SK-N-SH treated with all-trans-retinoic acid at 6 μM for 48 hours (cell line): ENCODE measurements around the gene AIG1.

Source experiments
- ATAC-seq: fragments of 200-7000 bp; cut with Tn5 transposase; 3 replicates; pipeline ENCODE4 v1.9.1; 2020; ENCODE audit warnings: mild to moderate bottlenecking, moderate library complexity
- ARNTL ChIP-seq: fragments of 450-650 bp; formaldehyde crosslinking; IDR thresholded peaks from 2 replicates; pipeline ENCODE4 v1.5.0; 2020; ENCODE audit warnings: low read depth, mild to moderate bottlenecking, moderate library complexity, borderline replicate concordance
- BACH2 ChIP-seq: fragments of 250-450 bp; sonication (Bioruptor Pico); IDR thresholded peaks from 2 replicates; pipeline ENCODE4 v1.9.0; 2021; ENCODE audit warnings: mild to moderate bottlenecking, borderline replicate concordance
- CREB5 ChIP-seq: fragments of 250-450 bp; sonication (Bioruptor Pico); IDR thresholded peaks from 2 replicates; pipeline ENCODE4 v1.5.1; 2020; ENCODE audit warnings: low read depth, mild to moderate bottlenecking, moderate library complexity
- CSDC2 ChIP-seq: fragments of 250-450 bp; sonication (Bioruptor Pico); IDR thresholded peaks from 2 replicates; pipeline ENCODE4 v1.5.0; 2020; ENCODE audit warnings: mild to moderate bottlenecking, moderate library complexity
- ESRRG ChIP-seq: fragments of 250-450 bp; sonication (Bioruptor Pico); IDR thresholded peaks from 2 replicates; pipeline ENCODE4 v1.6.1; 2021; ENCODE audit warnings: mild to moderate bottlenecking
- GLIS3 ChIP-seq: fragments of 250-450 bp; sonication (Bioruptor Pico); IDR thresholded peaks from 2 replicates; pipeline ENCODE4 v1.5.0; 2020; ENCODE audit warnings: mild to moderate bottlenecking, moderate library complexity
- ISL1 ChIP-seq: fragments of 250-450 bp; sonication (Bioruptor Pico); IDR thresholded peaks from 2 replicates; pipeline ENCODE4 v2.1.2; 2022; ENCODE audit warnings: mild to moderate bottlenecking, moderate library complexity
- OSR1 ChIP-seq: fragments of 250-450 bp; sonication (Bioruptor Pico); IDR thresholded peaks from 2 replicates; pipeline ENCODE4 v1.8.0; 2022; ENCODE audit warnings: moderate library complexity, mild to moderate bottlenecking, inconsistent platforms
- PPARA ChIP-seq: fragments of 250-450 bp; sonication (Bioruptor Pico); IDR thresholded peaks from 2 replicates; pipeline ENCODE4 v1.5.0; 2020; ENCODE audit warnings: mild to moderate bottlenecking, borderline replicate concordance
- RARB ChIP-seq: fragments of 250-450 bp; sonication (Bioruptor Pico); IDR thresholded peaks from 2 replicates; pipeline ENCODE4 v1.8.0; 2021; ENCODE audit warnings: mild to moderate bottlenecking, moderate library complexity
- SNAI2 ChIP-seq: fragments of 250-450 bp; sonication (Bioruptor Pico); IDR thresholded peaks from 2 replicates; pipeline ENCODE4 v1.5.0; 2020; ENCODE audit warnings: mild to moderate bottlenecking, moderate library complexity
- TCF4 ChIP-seq: fragments of 250-450 bp; sonication (Bioruptor Pico); IDR thresholded peaks from 2 replicates; pipeline ENCODE4 v1.8.0; 2021; ENCODE audit warnings: mild to moderate bottlenecking, moderate library complexity, borderline replicate concordance
- TOX ChIP-seq: fragments of 250-450 bp; sonication (Bioruptor Pico); IDR thresholded peaks from 2 replicates; pipeline ENCODE4 v1.8.0; 2021; ENCODE audit warnings: mild to moderate bottlenecking, moderate library complexity, borderline replicate concordance
- TSHZ2 ChIP-seq: fragments of 250-450 bp; sonication (Bioruptor Pico); IDR thresholded peaks from 2 replicates; pipeline ENCODE4 v1.5.0; 2020; ENCODE audit warnings: mild to moderate bottlenecking, moderate library complexity
- ZC3H10 ChIP-seq: fragments of 250-450 bp; sonication (Bioruptor Pico); IDR thresholded peaks from 2 replicates; pipeline ENCODE4 v1.5.1; 2021; ENCODE audit warnings: mild to moderate bottlenecking, moderate library complexity
- ZFP3 ChIP-seq: fragments of 250-450 bp; sonication (Bioruptor Pico); IDR thresholded peaks from 2 replicates; pipeline ENCODE4 v1.5.0; 2020; ENCODE audit warnings: mild to moderate bottlenecking, moderate library complexity
- ZFP30 ChIP-seq: fragments of 450-650 bp; formaldehyde crosslinking; IDR thresholded peaks from 2 replicates; pipeline ENCODE4 v1.5.0; 2022; ENCODE audit warnings: mild to moderate bottlenecking, moderate library complexity
- ZNF70 ChIP-seq: fragments of 450-650 bp; formaldehyde crosslinking; IDR thresholded peaks from 2 replicates; pipeline ENCODE4 v1.5.0; 2020; ENCODE audit warnings: mild to moderate bottlenecking, moderate library complexity
- ZNF8 ChIP-seq: fragments of 450-650 bp; formaldehyde crosslinking; IDR thresholded peaks from 2 replicates; pipeline ENCODE4 v1.5.0; 2020; ENCODE audit warnings: mild to moderate bottlenecking, moderate library complexity
- TF ChIP-seq, protein P1 (sequence below): fragments of 250-450 bp; sonication (Bioruptor Pico); IDR thresholded peaks from 2 replicates; pipeline ENCODE4 v1.8.0; 2020; ENCODE audit warnings: mild to moderate bottlenecking, moderate library complexity, borderline replicate concordance
- TF ChIP-seq, protein P2 (sequence below): fragments of 250-450 bp; sonication (Bioruptor Pico); IDR thresholded peaks from 2 replicates; pipeline ENCODE4 v1.5.1; 2021; ENCODE audit warnings: mild to moderate bottlenecking, moderate library complexity
- TF ChIP-seq, protein P3 (sequence below): fragments of 250-450 bp; sonication (Bioruptor Pico); IDR thresholded peaks from 2 replicates; pipeline ENCODE4 v1.8.0; 2021; ENCODE audit warnings: low read depth, mild to moderate bottlenecking, moderate library complexity, borderline replicate concordance

Gene AIG1

DNA sequence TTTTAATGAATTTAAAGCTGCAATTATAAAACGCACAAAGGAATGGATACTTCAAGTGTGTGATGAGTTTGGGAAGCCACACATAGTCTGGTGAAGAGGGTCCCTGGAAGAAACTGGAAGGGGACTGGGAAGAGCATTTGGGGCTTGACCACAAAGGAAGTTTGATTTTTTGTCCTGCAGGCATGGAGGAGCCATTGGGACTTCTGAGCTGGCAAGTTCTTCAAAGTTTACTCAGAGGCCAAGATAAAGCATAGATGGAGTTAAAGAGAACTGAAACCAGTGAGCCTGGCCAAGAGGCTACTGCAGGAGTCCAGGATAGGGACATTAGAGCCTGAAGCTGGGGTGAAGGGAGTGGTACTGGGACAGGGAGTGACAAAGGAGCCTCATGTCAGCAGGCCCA lies 95.0 kb downstream of the AIG1 start (continued):
- TF ChIP-seq BACH2 (CRISPR knock-in tag) (no peak), ZNF70 (CRISPR knock-in tag) (no peak)
- TF ChIP-seq, protein P1, sequence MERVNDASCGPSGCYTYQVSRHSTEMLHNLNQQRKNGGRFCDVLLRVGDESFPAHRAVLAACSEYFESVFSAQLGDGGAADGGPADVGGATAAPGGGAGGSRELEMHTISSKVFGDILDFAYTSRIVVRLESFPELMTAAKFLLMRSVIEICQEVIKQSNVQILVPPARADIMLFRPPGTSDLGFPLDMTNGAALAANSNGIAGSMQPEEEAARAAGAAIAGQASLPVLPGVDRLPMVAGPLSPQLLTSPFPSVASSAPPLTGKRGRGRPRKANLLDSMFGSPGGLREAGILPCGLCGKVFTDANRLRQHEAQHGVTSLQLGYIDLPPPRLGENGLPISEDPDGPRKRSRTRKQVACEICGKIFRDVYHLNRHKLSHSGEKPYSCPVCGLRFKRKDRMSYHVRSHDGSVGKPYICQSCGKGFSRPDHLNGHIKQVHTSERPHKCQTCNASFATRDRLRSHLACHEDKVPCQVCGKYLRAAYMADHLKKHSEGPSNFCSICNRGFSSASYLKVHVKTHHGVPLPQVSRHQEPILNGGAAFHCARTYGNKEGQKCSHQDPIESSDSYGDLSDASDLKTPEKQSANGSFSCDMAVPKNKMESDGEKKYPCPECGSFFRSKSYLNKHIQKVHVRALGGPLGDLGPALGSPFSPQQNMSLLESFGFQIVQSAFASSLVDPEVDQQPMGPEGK (CRISPR knock-in tag), result no peak

DNA sequence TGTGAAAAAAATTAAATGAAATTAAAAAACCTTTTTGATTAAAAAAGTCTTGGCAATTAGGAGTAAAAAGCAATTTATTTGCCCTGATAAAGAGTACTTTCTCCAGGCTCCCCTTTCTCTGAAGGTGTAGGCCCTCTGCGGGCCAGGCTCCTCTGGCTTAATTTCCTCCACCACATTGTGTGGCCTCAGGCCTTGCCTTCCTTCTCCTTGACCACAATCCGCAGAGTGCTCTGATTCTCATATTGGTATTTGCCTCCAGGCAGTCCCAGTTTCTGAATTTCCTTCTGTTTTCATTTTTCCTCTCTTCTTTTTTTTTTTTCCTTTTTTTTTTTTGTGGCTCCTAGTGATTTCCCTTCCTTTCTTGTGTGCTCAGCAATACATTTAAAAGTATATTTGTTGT lies 96.4 kb downstream of the AIG1 start:
- ATAC-seq, result no peak
- TF ChIP-seq TOX (CRISPR knock-in tag) (no peak), ZFP30 (CRISPR knock-in tag) (no peak), CREB5 (no peak), CSDC2 (CRISPR knock-in tag) (no peak), TCF4 (CRISPR knock-in tag) (no peak), SNAI2 (no peak), TSHZ2 (no peak), ZNF8 (no peak), GLIS3 (CRISPR knock-in tag) (no peak), BACH2 (CRISPR knock-in tag) (no peak), ZC3H10 (no peak), ISL1 (CRISPR knock-in tag) (no peak), ESRRG (CRISPR knock-in tag) (no peak), RARB (CRISPR knock-in tag) (no peak), OSR1 (CRISPR knock-in tag) (no peak), ARNTL (CRISPR knock-in tag) (no peak), ZFP3 (CRISPR knock-in tag) (no peak)
- TF ChIP-seq, protein P1 (CRISPR knock-in tag), result no peak
- TF ChIP-seq, protein P2, sequence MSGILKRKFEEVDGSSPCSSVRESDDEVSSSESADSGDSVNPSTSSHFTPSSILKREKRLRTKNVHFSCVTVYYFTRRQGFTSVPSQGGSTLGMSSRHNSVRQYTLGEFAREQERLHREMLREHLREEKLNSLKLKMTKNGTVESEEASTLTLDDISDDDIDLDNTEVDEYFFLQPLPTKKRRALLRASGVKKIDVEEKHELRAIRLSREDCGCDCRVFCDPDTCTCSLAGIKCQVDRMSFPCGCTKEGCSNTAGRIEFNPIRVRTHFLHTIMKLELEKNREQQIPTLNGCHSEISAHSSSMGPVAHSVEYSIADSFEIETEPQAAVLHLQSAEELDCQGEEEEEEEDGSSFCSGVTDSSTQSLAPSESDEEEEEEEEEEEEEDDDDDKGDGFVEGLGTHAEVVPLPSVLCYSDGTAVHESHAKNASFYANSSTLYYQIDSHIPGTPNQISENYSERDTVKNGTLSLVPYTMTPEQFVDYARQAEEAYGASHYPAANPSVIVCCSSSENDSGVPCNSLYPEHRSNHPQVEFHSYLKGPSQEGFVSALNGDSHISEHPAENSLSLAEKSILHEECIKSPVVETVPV (CRISPR knock-in tag), result no peak
- TF ChIP-seq, protein P3, sequence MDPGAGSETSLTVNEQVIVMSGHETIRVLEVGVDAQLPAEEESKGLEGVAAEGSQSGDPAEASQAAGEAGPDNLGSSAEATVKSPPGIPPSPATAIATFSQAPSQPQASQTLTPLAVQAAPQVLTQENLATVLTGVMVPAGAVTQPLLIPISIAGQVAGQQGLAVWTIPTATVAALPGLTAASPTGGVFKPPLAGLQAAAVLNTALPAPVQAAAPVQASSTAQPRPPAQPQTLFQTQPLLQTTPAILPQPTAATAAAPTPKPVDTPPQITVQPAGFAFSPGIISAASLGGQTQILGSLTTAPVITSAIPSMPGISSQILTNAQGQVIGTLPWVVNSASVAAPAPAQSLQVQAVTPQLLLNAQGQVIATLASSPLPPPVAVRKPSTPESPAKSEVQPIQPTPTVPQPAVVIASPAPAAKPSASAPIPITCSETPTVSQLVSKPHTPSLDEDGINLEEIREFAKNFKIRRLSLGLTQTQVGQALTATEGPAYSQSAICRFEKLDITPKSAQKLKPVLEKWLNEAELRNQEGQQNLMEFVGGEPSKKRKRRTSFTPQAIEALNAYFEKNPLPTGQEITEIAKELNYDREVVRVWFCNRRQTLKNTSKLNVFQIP, result no peak
- TF ChIP-seq, all 23 proteins: peak for 0

- TF ChIP-seq ZNF70 (CRISPR knock-in tag) (no peak), TOX (CRISPR knock-in tag) (no peak), ZFP30 (CRISPR knock-in tag) (no peak), ZFP3 (CRISPR knock-in tag) (no peak), CREB5 (no peak), ESRRG (CRISPR knock-in tag) (no peak), CSDC2 (CRISPR knock-in tag) (no peak), SNAI2 (no peak), BACH2 (CRISPR knock-in tag) (no peak), PPARA (no peak)
- TF ChIP-seq, protein P3, result no peak
- ATAC-seq, result no peak
These were observed 97.5 kb downstream of the AIG1 start for GRCh38 chr6:143158113-143158581.
